HuH-7.5 (cell line): ENCODE measurements around the gene OSCAR.
A peak's percentile ranks its signal among the peaks of the same experiment; 100 is the strongest.

Source experiments
- DNase-seq: peaks from one replicate; pipeline ENCODE4 v3.0.0; 2011; ENCODE audit warnings: low spot score

The OSCAR gene

GRCh38 chr19:54100561-54100960, at the start of gene OSCAR:
Gene OSCAR, minus strand, starts transcription at chr19:54100803. Its CDS starts 11 bp downstream, at chr19:54100792.
- DNase-seq: no peak

GRCh38 chr19:54149021-54149812, 48.6 kb upstream of the OSCAR start:
- no peak for DNase-seq

- no peak for DNase-seq
Measured at GRCh38 chr19:54148158-54148557, 47.6 kb upstream of the OSCAR start.

GRCh38 chr19:54147676-54148075, 47.1 kb upstream of the OSCAR start:
- DNase-seq: no peak

- DNase-seq: no peak
Measured at GRCh38 chr19:54145541-54146158, 45.0 kb upstream of the OSCAR start.

GRCh38 chr19:54142166-54142780, 41.7 kb upstream of the OSCAR start:
- DNase-seq: no peak

GRCh38 chr19:54141356-54141755, 40.8 kb upstream of the OSCAR start:
- DNase-seq: no peak

GRCh38 chr19:54138489-54139256, 38.1 kb upstream of the OSCAR start:
- DNase-seq: no peak

GRCh38 chr19:54137699-54138488, 37.3 kb upstream of the OSCAR start, which contains the start of gene CNOT3:
Gene CNOT3, plus strand, starts transcription at chr19:54137762. Its CDS starts 5,217 bp downstream, at chr19:54142979.
- DNase-seq: no peak

GRCh38 chr19:54136864-54137698, 36.5 kb upstream of the OSCAR start:
- DNase-seq: peak; percentile 100

GRCh38 chr19:54136086-54136863, 35.7 kb upstream of the OSCAR start:
- DNase-seq: peak; percentile 43

GRCh38 chr19:54133957-54134590, 33.5 kb upstream of the OSCAR start:
- no peak for DNase-seq

- no peak for DNase-seq
Measured at GRCh38 chr19:54133312-54133956, 32.8 kb upstream of the OSCAR start.

- DNase-seq: no peak
Measured at GRCh38 chr19:54129617-54129996, 29.0 kb upstream of the OSCAR start.

- no peak for DNase-seq
Measured at GRCh38 chr19:54128796-54129616, 28.4 kb upstream of the OSCAR start.

- no peak for DNase-seq
Measured at GRCh38 chr19:54128441-54128725, 27.8 kb upstream of the OSCAR start.

- no peak for DNase-seq
Measured at GRCh38 chr19:54127688-54128440, 27.3 kb upstream of the OSCAR start.
